Aorta (tissue), 5 donors: Measurements from ENCODE around the gene CASTOR2. TPM values are rescaled to one million over a fixed set of nuclear protein-coding genes. Genes with fewer than 3 reads are reported as not detected.

ENCODE experiments used
- ATAC-seq: fragments of 200-7000 bp; cut with Tn5 transposase; one replicate; pipeline ENCODE4 v1.9.1; 2022; ENCODE audit warnings: moderate library complexity; ENCODE audit not compliant: low FRiP score
- DNase-seq, 2 donors: peaks; one replicate each; pipeline ENCODE4 v3.0.0-alpha.2; 2020
- H3K27ac ChIP-seq, 2 donors: one replicate each; pipeline ENCODE4 v1.5.1; 2013; ENCODE audit warnings: low read length in 2 of 2, mild to moderate bottlenecking in 2 of 2, moderate library complexity in 2 of 2, control low read depth in 1 of 2, inconsistent platforms in 1 of 2, low read depth in 1 of 2
- H3K27me3 ChIP-seq, 2 donors: one replicate each; pipeline ENCODE4 v1.6.1; 2013; ENCODE audit warnings: control low read depth in 1 of 2, low read length in 1 of 2, mild to moderate bottlenecking in 1 of 2, moderate library complexity in 1 of 2; ENCODE audit not compliant: insufficient read depth in 2 of 2, control insufficient read depth in 1 of 2
- H3K36me3 ChIP-seq, 2 donors: one replicate each; pipeline ENCODE4 v1.6.1; 2013; ENCODE audit warnings: control low read depth in 1 of 2, low read length in 1 of 2, mild to moderate bottlenecking in 1 of 2; ENCODE audit not compliant: insufficient read depth in 2 of 2, control insufficient read depth in 1 of 2
- H3K4me1 ChIP-seq, 2 donors: one replicate each; pipeline ENCODE4 v1.6.1; 2013; ENCODE audit warnings: low read length in 2 of 2, control low read depth in 1 of 2, mild to moderate bottlenecking in 1 of 2, moderate library complexity in 1 of 2; ENCODE audit not compliant: insufficient read depth in 2 of 2, control insufficient read depth in 1 of 2
- H3K4me3 ChIP-seq, 2 donors: one replicate each; pipeline ENCODE4 v1.5.1; 2013; ENCODE audit warnings: low read length in 2 of 2, control low read depth in 1 of 2, mild to moderate bottlenecking in 1 of 2
- H3K9me3 ChIP-seq: one replicate; pipeline ENCODE4 v1.6.1; 2013; ENCODE audit warnings: mild to moderate bottlenecking, low read length; ENCODE audit not compliant: control insufficient read depth
- WGBS, 2 donors: extraction: QIAGEN DNeasy Blood & Tissue Kit; methylation state at CpG; one replicate each; pipeline ENCODE4 v1.1.7; 2013; 5-methylcytosine and 5-hydroxymethylcytosine counted together
- intact Hi-C, 2 donors: fragments of 100-400 bp; cut with DNase I; formaldehyde crosslinking; loops; one replicate each; pipeline versions ENCODE4 v1.14.2 to v1.15.0; 2022
- polyA plus RNA-seq, 2 donors: library from polyadenylated mRNA; stranded (reverse); fragments of 200-250 nt; gene quantifications; one replicate each; pipeline ENCODE4 v1.2.3, GENCODE V29; 2013
- total RNA-seq, 2 donors: library from RNA; stranded (reverse); fragmentation: NEBNext Ultra II Directional; extraction: Animal tissue kit (Norgen Biotek cat#: 25700); gene quantifications; one replicate each; pipeline ENCODE4 v1.2.1, GENCODE V29; 2021
- donor health status: healthy with polysubstance abuse.
- donor health status: Bipolar disorder and iron deficiency.
- donor health status: DM: no; HTN: no; CAD: no.
- donor health status: DM: no; HTN: no; CAD: no.
- donor health status: DM: yes; HTN: yes; CAD: no.

The CASTOR2 gene
- total and polyA plus RNA-seq, 4 donors, result 1.2 to 27.1 (median 12.4) TPM

DNA sequence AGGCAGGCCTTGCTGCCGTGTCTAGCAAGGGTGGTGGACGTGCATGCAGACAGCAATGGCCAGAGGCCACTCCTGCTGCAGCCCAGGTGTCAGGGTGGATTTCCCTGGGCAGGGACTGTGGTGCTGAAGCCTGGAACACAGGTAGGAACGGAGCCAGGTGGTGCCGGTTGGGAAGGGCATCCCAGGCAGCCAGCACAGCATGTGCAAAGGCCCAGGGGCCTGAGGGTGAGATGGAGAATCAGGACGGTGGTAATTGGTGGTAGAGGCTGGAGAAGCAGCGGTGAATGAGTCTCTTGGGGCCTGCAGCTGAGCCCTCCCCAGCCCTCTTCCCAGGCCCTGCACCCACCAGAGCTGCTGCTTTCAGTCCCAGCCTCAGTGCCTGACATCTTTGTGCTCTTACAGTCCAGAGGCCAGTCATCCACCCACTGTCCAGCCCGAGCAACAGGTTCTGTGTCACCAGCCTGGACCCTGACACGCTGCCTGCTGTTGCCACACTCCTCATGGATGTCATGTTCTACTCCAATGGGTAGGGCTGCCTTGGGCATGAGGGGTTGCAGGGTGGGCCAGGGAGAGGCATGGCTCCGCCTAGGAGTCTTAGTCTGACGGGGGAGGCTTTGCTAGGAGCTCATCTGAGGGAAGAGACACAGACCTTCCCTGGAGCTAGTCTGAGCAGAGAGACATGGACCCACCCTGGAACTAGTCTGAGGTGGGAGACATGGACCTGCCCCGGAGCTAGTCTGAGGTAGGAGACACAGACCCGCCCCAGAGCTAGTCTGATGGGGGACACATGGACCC lies 54.3 kb downstream of the CASTOR2 start:
- peaks cover 0 to 4% of the 10 kb centered on the region in 2 donors for H3K36me3 ChIP-seq
- DNase-seq (no peak), ATAC-seq (peak; percentile 17)
- no peaks in the 10 kb centered on the region for H3K9me3 ChIP-seq
- no peak overlapping the region for H3K4me3 ChIP-seq
- no peaks in the 10 kb centered on the region for H3K4me1 ChIP-seq
- H3K27me3 ChIP-seq, result no peaks in the 10 kb centered on the region
- H3K27ac ChIP-seq, result no peak overlapping the region
- WGBS, 2 donors, result 93 to 94% methylated on average over 12 of the region's 12 CpGs
- intact Hi-C loops, result no loop called here

GRCh38 chr7:75019800-75020199 lies 55.3 kb downstream of the CASTOR2 start:
- H3K4me1 ChIP-seq, result no peaks in the 10 kb centered on the region
- intact Hi-C loops, result no loop called here
- H3K27me3 ChIP-seq, result no peaks in the 10 kb centered on the region
- peaks cover 0 to 4% of the 10 kb centered on the region in 2 donors for H3K36me3 ChIP-seq
- H3K9me3 ChIP-seq, result no peaks in the 10 kb centered on the region
- 96 to 97% methylated on average over 13 to 14 of the region's 14 CpGs for WGBS, 2 donors
- no peak overlapping the region for H3K4me3 ChIP-seq
- DNase-seq (no peak), ATAC-seq (no peak)
- no peak overlapping the region for H3K27ac ChIP-seq

- DNase-seq (no peak), ATAC-seq (no peak)
- Histone ChIP-seq H3K9me3 (no peaks in the 10 kb centered on the region), H3K27ac (no peak overlapping the region), H3K36me3 (no peaks in the 10 kb centered on the region), H3K4me3 (no peak overlapping the region), H3K27me3 (no peaks in the 10 kb centered on the region), H3K4me1 (no peaks in the 10 kb centered on the region)
- intact Hi-C loops, result no loop called here
- 85 to 92% methylated on average over 17 of the region's 17 CpGs for WGBS, 2 donors
These were observed 60.4 kb downstream of the CASTOR2 start for GRCh38 chr7:75024922-75025321.

DNA sequence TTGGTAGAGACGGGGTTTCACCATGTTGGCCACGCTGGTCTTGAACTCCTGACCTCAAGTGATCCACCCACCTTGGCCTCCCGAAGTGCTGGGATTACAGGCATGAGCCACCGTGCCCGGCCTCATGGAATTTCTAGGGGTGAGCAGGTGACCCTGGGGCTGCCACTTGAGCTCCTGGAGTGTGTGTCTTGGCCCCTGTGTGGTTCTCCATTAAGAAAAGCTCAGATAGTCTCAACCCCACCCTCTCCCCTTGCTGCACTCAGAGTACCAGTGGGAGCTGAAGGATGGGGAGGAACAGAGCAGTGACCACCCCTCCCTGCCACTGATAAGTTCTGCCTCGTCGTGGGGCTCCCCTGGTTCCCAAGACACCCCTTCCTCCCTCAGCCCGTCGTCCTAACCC lies 63.8 kb downstream of the CASTOR2 start:
- 87 to 90% methylated on average over 9 of the region's 9 CpGs for WGBS, 2 donors

GRCh38 chr7:75033064-75033463 lies 68.6 kb downstream of the CASTOR2 start:
- Histone ChIP-seq H3K4me1 (no peaks in the 10 kb centered on the region), H3K27ac (no peak overlapping the region), H3K36me3 (no peaks in the 10 kb centered on the region), H3K9me3 (no peaks in the 10 kb centered on the region), H3K4me3 (no peak overlapping the region), H3K27me3 (no peaks in the 10 kb centered on the region)
- ATAC-seq (no peak), DNase-seq (no peak)
- 72 to 73% methylated on average over 8 of the region's 8 CpGs for WGBS, 2 donors
- intact Hi-C loops, result no loop called here

More for the DNA sequence above, 63.8 kb downstream of the CASTOR2 start:
- no peak overlapping the region for H3K4me3 ChIP-seq
- no peak overlapping the region for H3K27ac ChIP-seq
- ATAC-seq (no peak), DNase-seq (no peak)
- no peaks in the 10 kb centered on the region for H3K9me3 ChIP-seq
- intact Hi-C loops, result no loop called here
- no peaks in the 10 kb centered on the region for H3K4me1 ChIP-seq
- H3K36me3 ChIP-seq, result no peaks in the 10 kb centered on the region
- no peaks in the 10 kb centered on the region for H3K27me3 ChIP-seq

DNA sequence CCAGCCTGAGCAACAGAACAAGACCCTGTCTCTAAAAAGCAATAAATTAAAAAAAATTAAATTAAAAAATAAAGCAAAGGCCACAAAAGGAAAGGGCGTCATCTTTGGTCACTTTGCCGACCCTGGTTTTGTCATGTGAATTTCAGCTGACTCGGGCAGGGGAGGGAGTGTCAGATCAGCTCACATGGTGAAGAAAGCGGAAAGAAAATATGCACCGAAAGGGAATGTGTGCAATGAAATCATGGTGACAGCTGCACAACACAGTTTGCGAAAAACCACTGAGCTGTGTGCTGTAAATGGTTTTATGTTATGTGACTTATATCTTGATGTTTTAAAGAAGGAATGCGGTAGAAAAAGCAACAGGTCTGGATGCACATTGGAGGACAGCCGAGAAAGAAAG lies 69.3 kb downstream of the CASTOR2 start:
- intact Hi-C loops, result no loop called here
- DNase-seq, result no peak
- Histone ChIP-seq H3K4me3 (no peak overlapping the region), H3K27ac (no peak overlapping the region), H3K4me1 (no peaks in the 10 kb centered on the region), H3K27me3 (no peaks in the 10 kb centered on the region), H3K36me3 (no peaks in the 10 kb centered on the region), H3K9me3 (no peaks in the 10 kb centered on the region)
- 73 to 78% methylated on average over 8 of the region's 8 CpGs for WGBS, 2 donors
- ATAC-seq, result no peak

DNA sequence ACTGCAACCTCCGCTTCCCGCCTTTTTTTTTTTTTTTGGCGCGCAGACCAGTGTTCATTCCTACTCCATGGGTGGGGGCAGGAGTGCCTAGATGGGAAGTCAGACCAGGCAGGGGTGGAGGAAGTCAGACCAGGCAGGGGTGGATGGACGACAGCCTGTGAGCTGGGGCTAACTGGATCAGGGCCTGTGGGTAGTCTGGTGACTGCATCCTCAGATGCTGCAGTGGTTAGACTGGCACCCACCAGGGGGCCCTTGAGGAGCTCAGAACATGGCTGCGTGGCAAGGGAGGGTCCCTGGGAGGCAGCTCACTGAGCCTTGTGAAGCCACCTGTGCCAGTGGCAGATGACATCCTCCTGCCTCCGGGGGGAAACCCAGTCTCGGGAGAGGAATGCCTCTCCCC lies 74.0 kb downstream of the CASTOR2 start:
- Histone ChIP-seq H3K4me1 (no peaks in the 10 kb centered on the region), H3K9me3 (no peaks in the 10 kb centered on the region), H3K27ac (no peak overlapping the region), H3K36me3 (no peaks in the 10 kb centered on the region), H3K27me3 (no peaks in the 10 kb centered on the region), H3K4me3 (no peak overlapping the region)
- DNase-seq (no peak), ATAC-seq (no peak)
- intact Hi-C loops, result no loop called here
- whole genome bisulfite sequencing, 2 donors, result 68% methylated on average over 8 of the region's 8 CpGs

DNA sequence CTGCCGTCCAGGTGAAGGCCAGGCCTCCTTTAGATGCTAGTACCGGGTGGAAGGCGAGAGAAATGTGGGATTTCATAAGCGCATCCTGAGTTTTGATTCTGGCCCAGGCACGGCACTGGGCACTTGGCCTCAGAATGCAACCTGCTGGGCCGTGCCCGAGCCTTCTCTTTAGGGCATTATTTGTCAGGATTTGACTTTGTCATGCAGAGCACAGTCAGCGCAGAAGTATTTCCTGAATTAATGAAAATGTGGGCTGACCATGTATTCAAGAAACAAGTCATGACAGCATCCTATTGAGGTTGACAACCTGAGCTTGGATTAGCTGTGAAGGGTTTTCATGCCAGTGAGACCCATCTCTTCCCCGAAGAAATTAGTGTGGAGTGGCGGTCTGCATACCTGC lies 74.7 kb downstream of the CASTOR2 start:
- Histone ChIP-seq H3K27me3 (no peaks in the 10 kb centered on the region), H3K27ac (no peak overlapping the region), H3K36me3 (no peaks in the 10 kb centered on the region), H3K4me3 (no peak overlapping the region), H3K9me3 (no peaks in the 10 kb centered on the region), H3K4me1 (no peaks in the 10 kb centered on the region)
- WGBS, 2 donors, result 85 to 87% methylated on average over 10 of the region's 10 CpGs
- intact Hi-C loops, result no loop called here
- DNase-seq (no peak), ATAC-seq (no peak)

GRCh38 chr7:75039709-75040108 lies 75.2 kb downstream of the CASTOR2 start:
- WGBS, 2 donors, result 83 to 84% methylated on average over 11 of the region's 11 CpGs
- Histone ChIP-seq H3K36me3 (no peaks in the 10 kb centered on the region), H3K4me3 (no peak overlapping the region), H3K27me3 (no peaks in the 10 kb centered on the region), H3K9me3 (no peaks in the 10 kb centered on the region), H3K27ac (no peak overlapping the region), H3K4me1 (no peaks in the 10 kb centered on the region)
- intact Hi-C loops, result no loop called here
- DNase-seq (no peak), ATAC-seq (no peak)
